Pancreas (tissue), 10 donors: ENCODE measurements around the gene NFATC2IP. TPM values are rescaled to one million over a fixed set of nuclear protein-coding genes. Genes with fewer than 3 reads are reported as not detected.

ENCODE experiments used
- ATAC-seq, 4 donors: fragments of 200-7000 bp; cut with Tn5 transposase; one replicate each; pipeline versions ENCODE4 v1.8.0 to v1.9.1; 2020; ENCODE audit warnings: mild to moderate bottlenecking in 4 of 4, moderate library complexity in 4 of 4
- DNase-seq, 6 donors: peaks; one replicate each; pipeline ENCODE4 v3.0.0-alpha.2; 2020
- FAIRE-seq: peaks from 2 replicates; lab custom pipeline; 2012; peaks lifted over from hg19 to GRCh38; lab: Jason Lieb, UNC
- H3K27ac ChIP-seq, 4 donors: fragments of 200-600 bp; sonication (generic); 1 replicate in 3 of 4; 2 replicates in 1 of 4; pipeline versions ENCODE4 v1.5.0 to v1.8.0; 2020
- H3K27me3 ChIP-seq, 4 donors: fragments of 200-600 bp; one replicate each; pipeline ENCODE4 v1.8.0; 2021
- H3K36me3 ChIP-seq, 3 donors: fragments of 200-600 bp; sonication (generic) in 1 of 3; one replicate each; pipeline versions ENCODE4 v1.5.0 to v1.8.0; 2020 to 2021
- H3K4me1 ChIP-seq, 3 donors: fragments of 200-600 bp; one replicate each; pipeline ENCODE4 v1.8.0; 2021
- H3K4me3 ChIP-seq, 4 donors: fragments of 200-600 bp; sonication (generic) in 2 of 4; one replicate each; pipeline versions ENCODE4 v1.5.0 to v1.8.0; 2020 to 2021
- H3K9me3 ChIP-seq, 4 donors: fragments of 200-600 bp; one replicate each; pipeline ENCODE4 v1.8.0; 2021
- WGBS, 2 donors: extraction: QIAGEN DNeasy Blood & Tissue Kit; methylation state at CpG; one replicate each; pipeline ENCODE4 v1.1.7; 2013; 5-methylcytosine and 5-hydroxymethylcytosine counted together
- intact Hi-C, 3 donors: fragments of 100-400 bp; cut with DNase I; formaldehyde crosslinking; loops; one replicate each; pipeline versions ENCODE4 v1.11.1 to v1.14.2; 2022
- polyA plus RNA-seq, 2 donors: library from polyadenylated mRNA; stranded (reverse); fragments of 200-250 nt; gene quantifications; one replicate each; pipeline ENCODE4 v1.2.3, GENCODE V29; 2013
- total RNA-seq, 6 donors: library from RNA; stranded (reverse); fragmentation: NEBNext Ultra II Directional in 4 of 6; extraction: Animal tissue kit (Norgen Biotek cat#: 25700) in 4 of 6; gene quantifications; one replicate each; pipeline versions ENCODE4 v1.2.1 to v1.2.4, GENCODE V29; 2021 to 2023
- TF ChIP-seq, protein P1 (sequence below), 4 donors: fragments of 200-600 bp; sonication (generic) in 3 of 4; IDR thresholded peaks; one replicate each; pipeline versions ENCODE4 v1.5.0 to v1.8.0; 2021; ENCODE audit warnings: antibody characterized with exemption in 4 of 4
- donor health status: healthy with polysubstance abuse.
- donor health status: DM: no; HTN: no; CAD: no; lungs with moderate emphysema.
- donor health status: DM: no; HTN: no; CAD: no.
- donor health status: control.
- donor health status: control.
- donor health status: Bipolar disorder and iron deficiency.
- donor health status: DM: yes; HTN: yes; CAD: no.
- donor health status: DM: no; HTN: no; CAD: no.
- donor health status: DM: no; HTN: no; CAD: no.
- donor health status: DM: yes; HTN: yes; CAD: no.

The NFATC2IP gene
- total and polyA plus RNA-seq, 8 donors = 9.2 to 22.0 (median 12.6) TPM

DNA sequence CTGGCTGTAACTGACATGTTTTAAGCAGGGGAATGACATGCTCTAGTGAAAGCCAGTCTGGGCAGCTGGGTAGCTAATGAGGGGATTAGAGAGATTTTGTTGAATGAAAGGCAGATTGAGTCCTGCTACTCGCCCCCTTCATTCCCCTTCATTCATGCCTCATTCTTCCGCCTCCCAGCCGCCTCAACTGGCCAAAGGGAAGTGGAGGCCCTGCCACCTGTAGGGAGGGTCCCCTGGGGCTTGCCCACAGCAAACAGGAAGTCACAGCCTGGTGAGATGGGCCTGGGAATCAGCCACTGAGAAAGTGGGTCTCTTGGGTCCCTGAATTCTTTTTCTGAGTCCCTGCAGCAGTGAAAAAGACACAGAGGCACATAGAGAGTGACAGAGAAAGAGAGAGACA lies 20.1 kb upstream of the NFATC2IP start:
- no peaks in the 10 kb centered on the region for H3K9me3 ChIP-seq
- intact Hi-C loops = no loop called here
- no peaks in the 10 kb centered on the region for H3K27me3 ChIP-seq
- peaks cover 0 to 2% (median 0%) of the 10 kb centered on the region in 3 donors for H3K4me1 ChIP-seq
- no peak overlapping the region for H3K27ac ChIP-seq
- no peak overlapping the region for H3K4me3 ChIP-seq
- WGBS, 2 donors = 70 to 87% methylated on average over 3 of the region's 3 CpGs
- ATAC-seq = no peak
- no peaks in the 10 kb centered on the region for H3K36me3 ChIP-seq
- FAIRE-seq = no peak
- TF ChIP-seq, protein P1, sequence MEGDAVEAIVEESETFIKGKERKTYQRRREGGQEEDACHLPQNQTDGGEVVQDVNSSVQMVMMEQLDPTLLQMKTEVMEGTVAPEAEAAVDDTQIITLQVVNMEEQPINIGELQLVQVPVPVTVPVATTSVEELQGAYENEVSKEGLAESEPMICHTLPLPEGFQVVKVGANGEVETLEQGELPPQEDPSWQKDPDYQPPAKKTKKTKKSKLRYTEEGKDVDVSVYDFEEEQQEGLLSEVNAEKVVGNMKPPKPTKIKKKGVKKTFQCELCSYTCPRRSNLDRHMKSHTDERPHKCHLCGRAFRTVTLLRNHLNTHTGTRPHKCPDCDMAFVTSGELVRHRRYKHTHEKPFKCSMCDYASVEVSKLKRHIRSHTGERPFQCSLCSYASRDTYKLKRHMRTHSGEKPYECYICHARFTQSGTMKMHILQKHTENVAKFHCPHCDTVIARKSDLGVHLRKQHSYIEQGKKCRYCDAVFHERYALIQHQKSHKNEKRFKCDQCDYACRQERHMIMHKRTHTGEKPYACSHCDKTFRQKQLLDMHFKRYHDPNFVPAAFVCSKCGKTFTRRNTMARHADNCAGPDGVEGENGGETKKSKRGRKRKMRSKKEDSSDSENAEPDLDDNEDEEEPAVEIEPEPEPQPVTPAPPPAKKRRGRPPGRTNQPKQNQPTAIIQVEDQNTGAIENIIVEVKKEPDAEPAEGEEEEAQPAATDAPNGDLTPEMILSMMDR (IDR thresholded peaks at IDR 0.05) = no peak
- no peak for DNase-seq

DNA sequence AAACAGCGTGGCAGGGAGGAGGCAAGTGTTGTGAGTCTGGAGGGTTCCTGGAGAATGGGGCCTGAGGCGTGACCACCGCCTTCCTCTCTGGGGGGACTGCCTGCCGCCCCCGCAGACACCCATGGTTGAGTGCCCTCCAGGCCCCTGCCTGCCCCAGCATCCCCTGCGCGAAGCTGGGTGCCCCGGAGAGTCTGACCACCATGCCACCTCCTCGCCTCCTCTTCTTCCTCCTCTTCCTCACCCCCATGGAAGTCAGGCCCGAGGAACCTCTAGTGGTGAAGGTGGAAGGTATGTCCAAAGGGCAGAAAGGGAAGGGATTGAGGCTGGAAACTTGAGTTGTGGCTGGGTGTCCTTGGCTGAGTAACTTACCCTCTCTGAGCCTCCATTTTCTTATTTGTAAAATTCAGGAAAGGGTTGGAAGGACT lies 18.9 kb upstream of the NFATC2IP start, which contains the start of gene CD19:
CD19 (plus strand) TSS at position 171 of the 425 bp plus-strand sequence; CDS start at position 201, 30 bp downstream.
- no peaks in the 10 kb centered on the region for H3K27me3 ChIP-seq
- no peaks in the 10 kb centered on the region for H3K36me3 ChIP-seq
- WGBS, 2 donors = 89 to 93% methylated on average over 8 to 10 of the region's 10 CpGs
- no peak for DNase-seq
- TF ChIP-seq, protein P1 (IDR thresholded peaks at IDR 0.05) = no peak
- FAIRE-seq = no peak
- no peak within 1 kb of the TSS for H3K4me3 ChIP-seq
- H3K4me1 ChIP-seq = no peaks in the 10 kb centered on the region
- intact Hi-C loops = no loop called here
- no peak within 1 kb of the TSS for H3K27ac ChIP-seq
- no peaks in the 10 kb centered on the region for H3K9me3 ChIP-seq
- ATAC-seq = no peak

DNA sequence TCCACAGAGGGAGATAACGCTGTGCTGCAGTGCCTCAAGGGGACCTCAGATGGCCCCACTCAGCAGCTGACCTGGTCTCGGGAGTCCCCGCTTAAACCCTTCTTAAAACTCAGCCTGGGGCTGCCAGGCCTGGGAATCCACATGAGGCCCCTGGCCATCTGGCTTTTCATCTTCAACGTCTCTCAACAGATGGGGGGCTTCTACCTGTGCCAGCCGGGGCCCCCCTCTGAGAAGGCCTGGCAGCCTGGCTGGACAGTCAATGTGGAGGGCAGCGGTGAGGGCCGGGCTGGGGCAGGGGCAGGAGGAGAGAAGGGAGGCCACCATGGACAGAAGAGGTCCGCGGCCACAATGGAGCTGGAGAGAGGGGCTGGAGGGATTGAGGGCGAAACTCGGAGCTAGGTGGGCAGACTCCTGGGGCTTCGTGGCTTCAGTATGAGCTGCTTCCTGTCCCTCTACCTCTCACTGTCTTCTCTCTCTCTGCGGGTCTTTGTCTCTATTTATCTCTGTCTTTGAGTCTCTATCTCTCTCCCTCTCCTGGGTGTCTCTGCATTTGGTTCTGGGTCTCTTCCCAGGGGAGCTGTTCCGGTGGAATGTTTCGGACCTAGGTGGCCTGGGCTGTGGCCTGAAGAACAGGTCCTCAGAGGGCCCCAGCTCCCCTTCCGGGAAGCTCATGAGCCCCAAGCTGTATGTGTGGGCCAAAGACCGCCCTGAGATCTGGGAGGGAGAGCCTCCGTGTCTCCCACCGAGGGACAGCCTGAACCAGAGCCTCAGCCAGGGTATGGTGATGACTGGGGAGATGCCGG lies 18.2 kb upstream of the NFATC2IP start:
- FAIRE-seq (no peak), ATAC-seq (no peak), DNase-seq (peak in 1 of 6 donors; percentile 61)
- Histone ChIP-seq H3K9me3 (no peaks in the 10 kb centered on the region), H3K27me3 (no peaks in the 10 kb centered on the region), H3K4me3 (no peak overlapping the region), H3K36me3 (no peaks in the 10 kb centered on the region), H3K27ac (no peak overlapping the region), H3K4me1 (no peaks in the 10 kb centered on the region)
- TF ChIP-seq, protein P1 (IDR thresholded peaks at IDR 0.05) = no peak
- WGBS, 2 donors = 83 to 86% methylated on average over 18 to 20 of the region's 20 CpGs
- intact Hi-C loops = no loop called here

DNA sequence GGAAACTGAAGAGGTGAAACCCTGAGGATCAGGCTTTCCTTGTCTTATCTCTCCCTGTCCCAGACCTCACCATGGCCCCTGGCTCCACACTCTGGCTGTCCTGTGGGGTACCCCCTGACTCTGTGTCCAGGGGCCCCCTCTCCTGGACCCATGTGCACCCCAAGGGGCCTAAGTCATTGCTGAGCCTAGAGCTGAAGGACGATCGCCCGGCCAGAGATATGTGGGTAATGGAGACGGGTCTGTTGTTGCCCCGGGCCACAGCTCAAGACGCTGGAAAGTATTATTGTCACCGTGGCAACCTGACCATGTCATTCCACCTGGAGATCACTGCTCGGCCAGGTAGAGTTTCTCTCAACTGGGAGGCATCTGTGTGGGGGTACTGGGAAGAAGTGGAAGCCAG lies 17.6 kb upstream of the NFATC2IP start:
- intact Hi-C loops = no loop called here
- DNase-seq (no peak), FAIRE-seq (no peak), ATAC-seq (no peak)
- Histone ChIP-seq H3K27me3 (no peaks in the 10 kb centered on the region), H3K9me3 (no peaks in the 10 kb centered on the region), H3K4me1 (no peaks in the 10 kb centered on the region), H3K36me3 (no peaks in the 10 kb centered on the region), H3K4me3 (no peak overlapping the region), H3K27ac (no peak overlapping the region)
- TF ChIP-seq, protein P1 (IDR thresholded peaks at IDR 0.05) = no peak
- WGBS, 2 donors = 64 to 71% methylated on average over 8 of the region's 8 CpGs

DNA sequence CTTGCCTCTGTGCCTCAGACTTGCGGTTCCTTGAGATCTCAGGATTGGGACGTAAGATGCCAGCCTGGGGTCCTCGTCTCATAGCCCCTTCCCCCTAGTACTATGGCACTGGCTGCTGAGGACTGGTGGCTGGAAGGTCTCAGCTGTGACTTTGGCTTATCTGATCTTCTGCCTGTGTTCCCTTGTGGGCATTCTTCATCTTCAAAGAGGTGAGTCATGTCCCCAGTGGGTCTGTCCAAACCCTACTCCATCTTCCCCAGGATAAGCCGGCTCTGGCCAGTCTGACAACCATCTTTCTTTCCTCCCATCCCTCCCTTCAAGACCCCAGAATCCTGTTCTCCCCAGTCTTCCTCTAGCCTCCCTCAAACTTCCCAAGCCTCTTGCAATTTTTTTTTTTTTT lies 15.4 kb upstream of the NFATC2IP start:
- intact Hi-C loops = no loop called here
- Histone ChIP-seq H3K4me1 (no peaks in the 10 kb centered on the region), H3K27me3 (no peaks in the 10 kb centered on the region), H3K36me3 (no peaks in the 10 kb centered on the region), H3K9me3 (no peaks in the 10 kb centered on the region), H3K4me3 (no peak overlapping the region), H3K27ac (no peak overlapping the region)
- WGBS, 2 donors = 94 to 98% methylated on average over 4 of the region's 4 CpGs
- TF ChIP-seq, protein P1 (IDR thresholded peaks at IDR 0.05) = no peak
- DNase-seq = no peak
- ATAC-seq = no peak
- FAIRE-seq = no peak
